Stimulated activated effector memory CD8-positive, alpha-beta T cell treated with anti-CD3 and anti-CD28 coated beads, Interleukin-12 subunit alpha, Interleukin-12 subunit beta, amount 100 ng/mL, for 72 hours (primary cell): ENCODE results near the gene WDR35.
A peak's percentile ranks its signal among the peaks of the same experiment; 100 is the strongest.
"Not testable (repeated sequence)": the region's sequence is repeated elsewhere in the genome, so short reads cannot be mapped to it uniquely, and the experiment has no call there.

Source experiments
- ATAC-seq: fragments of 150-1000 bp; cut with Tn5 transposase; 2 replicates; pipeline ENCODE4 v1.10.0; 2021
- DNase-seq, 2 donors: peaks; one replicate each; pipeline ENCODE4 v3.0.0; 2021 to 2022; ENCODE audit warnings: low spot score in 2 of 2
- H3K27ac Mint-ChIP-seq: one replicate; pipeline ENCODE4 v1.8.0; 2022; ENCODE audit warnings: mild to moderate bottlenecking, mixed read lengths
- H3K36me3 Mint-ChIP-seq: one replicate; pipeline ENCODE4 v1.8.0; 2022; ENCODE audit warnings: mild to moderate bottlenecking, mixed read lengths
- H3K4me1 Mint-ChIP-seq: one replicate; pipeline ENCODE4 v1.8.0; 2022; ENCODE audit warnings: mixed read lengths
- H3K4me3 Mint-ChIP-seq: one replicate; pipeline ENCODE4 v1.8.0; 2022; ENCODE audit warnings: mild to moderate bottlenecking, mixed read lengths
- H3K9me3 Mint-ChIP-seq: one replicate; pipeline ENCODE4 v1.8.0; 2022; ENCODE audit warnings: mixed read lengths

The WDR35 gene

GRCh38 chr2:19880191-19880590, 109.7 kb downstream of the WDR35 start:
- H3K27ac Mint-ChIP-seq, DNase-seq, ATAC-seq, H3K9me3 Mint-ChIP-seq, H3K36me3 Mint-ChIP-seq, H3K4me1 Mint-ChIP-seq, H3K4me3 Mint-ChIP-seq: not testable (repeated sequence)

- DNase-seq, result no peak
- H3K36me3 Mint-ChIP-seq, result no peaks in the 10 kb centered on the region
- H3K27ac Mint-ChIP-seq, result peak overlapping the region; percentile 5
- no peak overlapping the region for H3K4me3 Mint-ChIP-seq
- H3K9me3 Mint-ChIP-seq, result no peaks in the 10 kb centered on the region
- ATAC-seq, result no peak
- H3K4me1 Mint-ChIP-seq, result no peaks in the 10 kb centered on the region
Observed at GRCh38 chr2:19879120-19879519, 110.8 kb downstream of the WDR35 start.

GRCh38 chr2:19878268-19879046, 111.4 kb downstream of the WDR35 start:
- Mint-ChIP-seq H3K36me3 (no peaks in the 10 kb centered on the region), H3K9me3 (no peaks in the 10 kb centered on the region), H3K4me3 (no peak overlapping the region), H3K4me1 (no peaks in the 10 kb centered on the region), H3K27ac (no peak overlapping the region)
- ATAC-seq (no peak), DNase-seq (no peak)

- no peak for DNase-seq
Observed at GRCh38 chr2:19876751-19877150, 113.2 kb downstream of the WDR35 start.

GRCh38 chr2:19875280-19875679, 114.6 kb downstream of the WDR35 start:
- Mint-ChIP-seq H3K36me3 (peaks cover 5% of the 10 kb centered on the region), H3K4me3 (no peak overlapping the region), H3K27ac (no peak overlapping the region), H3K9me3 (no peaks in the 10 kb centered on the region), H3K4me1 (peaks cover 8% of the 10 kb centered on the region)
- ATAC-seq (no peak), DNase-seq (no peak)

More at GRCh38 chr2:19876751-19877150, 113.2 kb downstream of the WDR35 start:
- H3K36me3 Mint-ChIP-seq, result no peaks in the 10 kb centered on the region
- no peak overlapping the region for H3K27ac Mint-ChIP-seq
- H3K4me3 Mint-ChIP-seq, result no peak overlapping the region
- no peaks in the 10 kb centered on the region for H3K9me3 Mint-ChIP-seq
- peaks cover 7% of the 10 kb centered on the region for H3K4me1 Mint-ChIP-seq
- ATAC-seq, result no peak

- ATAC-seq, result no peak
- Mint-ChIP-seq H3K4me1 (peaks cover 12% of the 10 kb centered on the region), H3K36me3 (peaks cover 5% of the 10 kb centered on the region)
Observed at GRCh38 chr2:19874726-19875125, 115.2 kb downstream of the WDR35 start.

GRCh38 chr2:19873014-19873413, 116.9 kb downstream of the WDR35 start:
- no peak overlapping the region for H3K27ac Mint-ChIP-seq
- peaks cover 5% of the 10 kb centered on the region for H3K36me3 Mint-ChIP-seq
- DNase-seq (no peak), ATAC-seq (no peak)
- no peak overlapping the region for H3K4me3 Mint-ChIP-seq
- peaks cover 23% of the 10 kb centered on the region for H3K4me1 Mint-ChIP-seq
- no peaks in the 10 kb centered on the region for H3K9me3 Mint-ChIP-seq

More at GRCh38 chr2:19874726-19875125, 115.2 kb downstream of the WDR35 start:
- Mint-ChIP-seq H3K27ac (no peak overlapping the region), H3K9me3 (no peaks in the 10 kb centered on the region), H3K4me3 (no peak overlapping the region)
- DNase-seq, result no peak

- Mint-ChIP-seq H3K36me3 (peaks cover 5% of the 10 kb centered on the region), H3K9me3 (no peaks in the 10 kb centered on the region), H3K4me1 (peaks cover 23% of the 10 kb centered on the region), H3K4me3 (no peak overlapping the region), H3K27ac (peak overlapping the region; percentile 23)
- DNase-seq (no peak), ATAC-seq (no peak)
Observed at GRCh38 chr2:19872302-19872701, 117.6 kb downstream of the WDR35 start.

- Mint-ChIP-seq H3K27ac (peak overlapping the region; percentile 23), H3K9me3 (no peaks in the 10 kb centered on the region), H3K36me3 (peaks cover 5% of the 10 kb centered on the region), H3K4me1 (peaks cover 23% of the 10 kb centered on the region), H3K4me3 (no peak overlapping the region)
- DNase-seq, result no peak
- no peak for ATAC-seq
Observed at GRCh38 chr2:19871836-19872235, 118.1 kb downstream of the WDR35 start.

- no peaks in the 10 kb centered on the region for H3K9me3 Mint-ChIP-seq
- peaks cover 23% of the 10 kb centered on the region for H3K4me1 Mint-ChIP-seq
- ATAC-seq (no peak), DNase-seq (no peak)
- H3K36me3 Mint-ChIP-seq, result peaks cover 5% of the 10 kb centered on the region
- H3K4me3 Mint-ChIP-seq, result no peak overlapping the region
- no peak overlapping the region for H3K27ac Mint-ChIP-seq
Observed at GRCh38 chr2:19870792-19871191, 119.1 kb downstream of the WDR35 start.

- H3K4me1 Mint-ChIP-seq, result peaks cover 23% of the 10 kb centered on the region
- H3K27ac Mint-ChIP-seq, result peak overlapping the region; percentile 97
- peak overlapping the region; percentile 89 for H3K4me3 Mint-ChIP-seq
- H3K9me3 Mint-ChIP-seq, result no peaks in the 10 kb centered on the region
- ATAC-seq (peak; percentile 92), DNase-seq (peak; percentile 30 to 75)
- H3K36me3 Mint-ChIP-seq, result peaks cover 5% of the 10 kb centered on the region
Observed at GRCh38 chr2:19868701-19869580, 121.0 kb downstream of the WDR35 start.

GRCh38 chr2:19868224-19868623, 121.7 kb downstream of the WDR35 start:
- H3K4me1 Mint-ChIP-seq, result peaks cover 23% of the 10 kb centered on the region
- H3K4me3 Mint-ChIP-seq, result peak overlapping the region; percentile 89
- H3K9me3 Mint-ChIP-seq, result no peaks in the 10 kb centered on the region
- ATAC-seq (no peak), DNase-seq (no peak)
- peaks cover 5% of the 10 kb centered on the region for H3K36me3 Mint-ChIP-seq
- peak overlapping the region; percentile 97 for H3K27ac Mint-ChIP-seq

- Mint-ChIP-seq H3K4me3 (no peak overlapping the region), H3K4me1 (peaks cover 17% of the 10 kb centered on the region), H3K9me3 (no peaks in the 10 kb centered on the region), H3K27ac (no peak overlapping the region), H3K36me3 (peaks cover 5% of the 10 kb centered on the region)
- ATAC-seq (no peak), DNase-seq (no peak)
Observed at GRCh38 chr2:19866771-19867170, 123.1 kb downstream of the WDR35 start.

GRCh38 chr2:19865151-19865550, 124.8 kb downstream of the WDR35 start:
- Mint-ChIP-seq H3K27ac (peak overlapping the region; percentile 67), H3K36me3 (no peaks in the 10 kb centered on the region), H3K4me3 (no peak overlapping the region), H3K9me3 (no peaks in the 10 kb centered on the region), H3K4me1 (peaks cover 16% of the 10 kb centered on the region)
- no peak for DNase-seq
- no peak for ATAC-seq

- Mint-ChIP-seq H3K27ac (peak overlapping the region; percentile 67), H3K4me1 (peaks cover 8% of the 10 kb centered on the region), H3K36me3 (no peaks in the 10 kb centered on the region), H3K4me3 (no peak overlapping the region), H3K9me3 (no peaks in the 10 kb centered on the region)
- ATAC-seq (no peak), DNase-seq (no peak)
Observed at GRCh38 chr2:19864381-19864780, 125.5 kb downstream of the WDR35 start.
